ENCODE measurements around the gene DONSON.

DONSON gene

GRCh38 chr21:33544451-33545195 is 43.9 kb downstream of the DONSON start:
- Histone ChIP-seq H3K4me3 (ENCODE audit: low read length) (peak overlapping the region; percentile 85), H3K79me2 (ENCODE audit: low read length) (peaks cover 97% of the 10 kb centered on the region), H2AFZ (ENCODE audit: low read depth, low read length) (no peak overlapping the region), H3K36me3 (replicated peaks; ENCODE audit: low read depth, low read length) (peaks cover 31% of the 10 kb centered on the region), H3K4me1 (ENCODE audit: low read length) (peaks cover 21% of the 10 kb centered on the region), H3K4me2 (ENCODE audit: low read length) (peak overlapping the region; percentile 99), H3K9me3 (ENCODE audit: insufficient read depth, low read length) (no peaks in the 10 kb centered on the region), H3K27ac (ENCODE audit: low read length) (no peak overlapping the region), H3K9ac (ENCODE audit: low read length) (peak overlapping the region; percentile 90), H3K27me3 (ENCODE audit: low read depth, low read length) (no peaks in the 10 kb centered on the region), H4K20me1 (ENCODE audit: insufficient read depth, low read length) (peaks cover 39% of the 10 kb centered on the region)
- TF ChIP-seq CTCF (IDR thresholded peaks at IDR 0.05; ENCODE audit: low read depth, low read length) (no peak), EZH2phosphoT487 (IDR thresholded peaks at IDR 0.05; ENCODE audit: low read depth) (no peak)

GRCh38 chr21:33543505-33544129 is 44.9 kb downstream of the DONSON start:
- Histone ChIP-seq H3K79me2 (ENCODE audit: low read length) (peaks cover 96% of the 10 kb centered on the region), H4K20me1 (ENCODE audit: insufficient read depth, low read length) (peaks cover 32% of the 10 kb centered on the region)
- TF ChIP-seq CTCF (IDR thresholded peaks at IDR 0.05; ENCODE audit: low read depth, low read length) (no peak), EZH2phosphoT487 (IDR thresholded peaks at IDR 0.05; ENCODE audit: low read depth) (no peak)

GRCh38 chr21:33542640-33543504 is 45.6 kb downstream of the DONSON start, which contains the start of gene SON:
SON (plus strand) TSS chr21:33543038; CDS start chr21:33543093, 55 bp downstream.
- peaks cover 24% of the 10 kb centered on the region for H3K36me3 ChIP-seq (replicated peaks; ENCODE audit: low read depth, low read length)
- no peak within 1 kb of the TSS; the same call in 1 of the 2 replicates for H2AFZ ChIP-seq (ENCODE audit: low read depth, low read length)
- H3K4me3 ChIP-seq (ENCODE audit: low read length): peak within 1 kb of the TSS; percentile 85
- H3K9me3 ChIP-seq (ENCODE audit: insufficient read depth, low read length): no peaks in the 10 kb centered on the region
- peak within 1 kb of the TSS; percentile 92 for H3K9ac ChIP-seq (ENCODE audit: low read length)
- H4K20me1 ChIP-seq (ENCODE audit: insufficient read depth, low read length): peaks cover 28% of the 10 kb centered on the region
- peaks cover 21% of the 10 kb centered on the region for H3K4me1 ChIP-seq (ENCODE audit: low read length)
- TF ChIP-seq CTCF (IDR thresholded peaks at IDR 0.05; ENCODE audit: low read depth, low read length) (no peak), EZH2phosphoT487 (IDR thresholded peaks at IDR 0.05; ENCODE audit: low read depth) (no peak)
- no peaks in the 10 kb centered on the region for H3K27me3 ChIP-seq (ENCODE audit: low read depth, low read length)
- peak within 1 kb of the TSS; percentile 93 for H3K27ac ChIP-seq (ENCODE audit: low read length)
- H3K79me2 ChIP-seq (ENCODE audit: low read length): peaks cover 88% of the 10 kb centered on the region
- peak within 1 kb of the TSS; percentile 99 for H3K4me2 ChIP-seq (ENCODE audit: low read length)

More at GRCh38 chr21:33543505-33544129, 44.9 kb downstream of the DONSON start:
- Histone ChIP-seq H2AFZ (ENCODE audit: low read depth, low read length) (no peak overlapping the region), H3K27me3 (ENCODE audit: low read depth, low read length) (no peaks in the 10 kb centered on the region), H3K9me3 (ENCODE audit: insufficient read depth, low read length) (no peaks in the 10 kb centered on the region), H3K4me1 (ENCODE audit: low read length) (peaks cover 21% of the 10 kb centered on the region), H3K36me3 (replicated peaks; ENCODE audit: low read depth, low read length) (peaks cover 31% of the 10 kb centered on the region), H3K27ac (ENCODE audit: low read length) (peak overlapping the region; percentile 93), H3K4me3 (ENCODE audit: low read length) (peak overlapping the region; percentile 85), H3K4me2 (ENCODE audit: low read length) (peak overlapping the region; percentile 99), H3K9ac (ENCODE audit: low read length) (peak overlapping the region; percentile 90)

Measured in OCI-LY3 (cell line).